GM18502 (cell line): Measurements from ENCODE around the gene ALPI.

Source experiments
- ATAC-seq: cut with Tn5 transposase; IDR thresholded peaks from one replicate; pipeline ENCODE4 v1.9.1; 2021; ENCODE audit warnings: mild to moderate bottlenecking; ENCODE audit not compliant: unreplicated experiment, poor library complexity

The ALPI gene

GRCh38 chr2:232493701-232494474 is 37.9 kb downstream of the ALPI start:
- ATAC-seq, result no peak

DNA sequence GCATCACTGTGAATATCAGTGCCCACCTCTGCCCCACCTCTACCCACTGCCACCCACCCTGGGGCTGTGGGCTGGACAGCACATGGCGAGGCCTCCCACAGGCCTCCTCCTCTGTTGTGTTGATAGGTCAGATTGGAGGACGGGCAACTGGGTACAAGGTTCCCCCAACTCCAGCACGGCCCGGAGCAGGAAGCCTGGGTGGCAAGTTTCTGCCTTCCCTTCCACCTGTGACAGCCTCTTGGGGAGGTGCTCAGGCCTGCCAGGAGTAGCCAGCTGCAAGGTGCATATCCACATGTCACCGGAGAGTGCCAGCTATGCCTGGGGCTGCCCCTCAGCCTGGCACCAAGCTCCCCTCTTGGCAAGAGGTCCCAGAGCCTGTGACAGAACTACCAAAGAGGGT is 38.6 kb downstream of the ALPI start:
- no peak for ATAC-seq

DNA sequence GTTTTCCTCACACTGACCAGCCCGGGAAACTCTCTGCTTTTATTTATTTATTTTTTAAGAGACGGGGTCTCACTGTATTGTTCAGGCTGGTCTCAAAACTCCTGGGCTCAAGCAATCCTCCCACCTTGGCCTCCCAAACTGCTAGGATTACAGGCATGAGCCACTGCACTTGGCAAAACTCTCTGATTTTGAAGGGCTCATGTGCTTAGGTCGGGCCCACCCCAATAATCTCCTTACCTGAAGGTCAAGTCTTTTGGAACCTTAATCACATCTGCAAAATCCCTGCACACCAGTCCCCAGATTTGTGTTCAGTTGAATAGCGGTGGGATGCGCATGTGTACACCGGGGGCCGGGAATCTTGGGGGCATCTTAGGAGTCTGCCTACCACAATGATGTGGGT is 39.3 kb downstream of the ALPI start:
- ATAC-seq, result no peak

GRCh38 chr2:232496501-232497270 is 40.7 kb downstream of the ALPI start:
- no peak for ATAC-seq

DNA sequence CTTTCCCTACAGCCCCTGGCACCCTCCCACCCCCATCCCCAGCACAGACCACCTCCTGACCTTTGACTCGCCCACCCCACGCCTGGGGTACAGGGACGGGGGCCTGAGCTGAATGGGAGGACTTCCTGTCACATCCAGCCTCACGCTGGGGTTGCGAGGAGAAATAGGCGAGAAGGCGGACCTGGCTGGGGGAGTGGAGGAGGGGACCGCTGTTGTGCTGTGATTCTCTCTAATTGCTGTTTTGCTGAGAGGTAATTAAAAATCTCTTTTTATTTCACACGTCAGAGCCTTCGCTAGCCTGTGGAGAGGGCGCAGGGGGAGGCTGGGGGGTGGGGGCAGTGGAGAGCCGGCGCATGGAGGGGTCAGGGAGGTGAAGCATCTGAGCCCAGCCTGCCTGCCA is 41.4 kb downstream of the ALPI start:
- no peak for ATAC-seq

DNA sequence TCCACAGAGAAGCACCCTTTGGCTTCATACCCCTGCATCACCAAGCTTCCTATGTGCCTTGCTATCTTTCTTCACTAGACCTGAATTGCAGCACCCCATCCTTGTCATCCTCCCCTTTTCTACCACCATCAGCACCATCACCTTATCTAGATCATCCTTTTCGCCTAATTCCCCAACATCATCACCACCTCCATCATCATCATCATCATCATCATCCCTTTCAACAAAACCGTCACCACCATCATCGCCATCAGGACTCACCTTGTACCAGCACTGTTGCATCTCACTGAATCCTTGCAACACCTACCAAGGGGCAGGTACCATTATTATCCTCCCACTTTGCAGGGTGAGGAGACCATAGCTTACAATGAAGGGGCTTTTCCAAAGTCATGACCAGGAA is 42.5 kb downstream of the ALPI start:
- ATAC-seq, result no peak

DNA sequence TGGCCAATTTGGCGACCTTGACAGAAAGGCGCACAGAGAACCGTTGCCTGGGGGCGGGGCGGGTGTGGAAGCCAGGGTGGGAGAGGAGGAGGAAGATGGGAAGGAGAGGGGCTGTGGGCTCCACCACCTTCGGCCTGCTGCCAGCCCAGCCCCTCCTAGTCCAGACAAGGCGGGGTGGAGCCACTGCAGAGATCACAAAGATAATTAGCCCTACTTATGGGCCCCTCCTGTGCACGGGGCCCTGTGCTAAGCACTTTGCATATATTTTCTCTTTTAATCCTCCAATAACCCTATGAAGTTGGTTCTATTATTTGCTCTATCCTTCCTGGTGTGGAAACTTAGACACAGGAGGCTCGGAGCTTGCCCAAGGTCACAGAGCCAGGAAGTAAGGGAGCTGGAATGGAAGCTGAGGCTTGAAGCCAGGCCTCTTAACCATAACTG is 45.4 kb downstream of the ALPI start:
- ATAC-seq, result no peak

DNA sequence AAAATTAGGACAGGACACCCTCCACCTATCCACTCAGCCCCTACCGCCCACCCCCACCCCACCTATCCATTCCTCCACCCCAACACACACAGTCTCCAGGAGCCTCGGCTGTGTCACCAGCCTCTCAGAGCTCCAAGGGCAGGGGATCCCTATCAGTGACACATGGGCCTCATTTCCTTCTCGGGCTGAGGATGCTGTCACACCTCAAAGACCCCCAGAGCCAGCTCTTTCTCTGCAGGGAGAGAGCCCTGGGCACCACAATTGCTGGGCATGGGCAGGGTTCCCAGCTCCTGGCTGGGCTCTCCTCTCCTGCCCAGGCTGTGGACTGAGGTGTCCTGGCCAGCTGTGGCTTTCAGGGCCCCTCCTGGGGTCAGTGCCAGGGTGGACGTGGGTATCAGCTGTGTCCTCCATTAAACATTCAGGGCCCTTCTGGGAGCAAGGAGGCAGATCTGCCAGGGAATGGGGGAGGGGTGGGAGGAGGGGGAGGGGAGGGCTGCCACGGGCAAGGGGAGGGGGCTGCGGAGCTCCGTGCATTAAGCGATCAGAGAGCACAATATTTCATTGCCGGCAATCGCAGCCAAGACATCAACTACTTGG is 45.9 kb downstream of the ALPI start:
- ATAC-seq, result no peak

DNA sequence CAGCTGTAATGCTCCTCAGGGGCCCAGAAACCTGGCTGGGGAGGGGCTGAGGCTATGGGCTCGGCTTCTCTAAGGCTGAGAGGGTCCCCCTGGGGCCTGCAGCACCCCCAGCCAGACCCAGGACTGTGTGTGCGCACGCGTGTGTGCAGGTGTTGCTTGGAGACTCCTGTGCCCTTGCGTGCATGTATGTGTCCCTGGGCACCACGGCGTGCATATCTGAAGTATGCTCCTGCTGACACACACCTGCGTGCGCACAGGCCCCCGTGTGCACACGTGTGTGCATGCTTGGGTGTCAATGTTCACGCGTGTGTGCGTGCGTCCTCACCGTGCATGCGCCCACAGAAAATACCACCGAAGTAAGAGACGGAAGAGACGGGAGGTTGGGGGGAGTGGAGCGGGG is 46.6 kb downstream of the ALPI start:
- ATAC-seq, result no peak

DNA sequence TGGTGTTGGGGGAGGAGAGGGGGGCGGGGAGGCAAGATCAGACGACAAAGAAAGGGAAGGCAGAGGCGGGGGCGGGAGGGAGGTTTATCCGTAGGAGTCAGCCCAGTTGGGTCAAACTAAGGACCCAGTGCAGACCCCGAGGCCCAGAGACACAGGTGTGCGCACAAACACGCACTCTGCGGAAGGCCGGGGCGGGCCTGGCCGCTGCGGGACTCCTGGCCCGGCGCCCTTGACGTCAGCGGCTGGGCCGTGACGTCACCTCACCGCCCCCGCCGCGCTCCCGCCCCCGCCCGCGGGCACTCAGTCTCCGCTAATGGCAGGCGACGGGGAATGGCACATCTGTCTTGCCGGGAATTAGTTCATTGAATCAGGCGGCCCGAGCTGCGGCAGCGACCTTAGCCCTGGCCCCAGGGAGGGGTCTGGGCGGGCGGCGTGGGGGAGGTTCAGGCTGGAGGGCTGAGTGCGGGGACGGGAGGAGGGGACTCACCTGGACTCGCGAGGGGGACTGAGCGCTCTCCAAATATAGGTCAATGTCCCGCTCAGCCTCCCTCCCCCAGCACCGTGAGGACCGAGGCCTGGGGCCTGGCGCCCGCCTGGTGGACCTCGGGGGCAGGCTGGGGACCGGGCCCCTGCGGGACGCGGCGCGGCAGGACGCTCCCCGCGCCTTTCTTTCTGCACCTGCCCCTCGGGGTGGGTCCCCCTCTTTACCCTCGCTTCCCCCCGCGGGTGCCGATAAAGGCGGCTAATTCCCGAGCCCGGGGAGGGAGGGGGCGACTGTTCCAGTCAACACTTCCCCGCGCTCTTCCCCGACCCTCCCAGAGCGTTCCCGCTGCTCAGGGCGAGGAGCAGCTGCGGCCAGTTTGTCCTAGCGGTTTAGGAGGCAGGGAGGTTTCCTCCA is 47.2 kb downstream of the ALPI start:
- ATAC-seq, result no peak

- no peak for ATAC-seq
Measured at GRCh38 chr2:232503809-232504323, 47.9 kb downstream of the ALPI start.

- no peak for ATAC-seq
Measured at GRCh38 chr2:232504438-232504837, 48.5 kb downstream of the ALPI start.

GRCh38 chr2:232505856-232506255 is 49.9 kb downstream of the ALPI start:
- no peak for ATAC-seq

DNA sequence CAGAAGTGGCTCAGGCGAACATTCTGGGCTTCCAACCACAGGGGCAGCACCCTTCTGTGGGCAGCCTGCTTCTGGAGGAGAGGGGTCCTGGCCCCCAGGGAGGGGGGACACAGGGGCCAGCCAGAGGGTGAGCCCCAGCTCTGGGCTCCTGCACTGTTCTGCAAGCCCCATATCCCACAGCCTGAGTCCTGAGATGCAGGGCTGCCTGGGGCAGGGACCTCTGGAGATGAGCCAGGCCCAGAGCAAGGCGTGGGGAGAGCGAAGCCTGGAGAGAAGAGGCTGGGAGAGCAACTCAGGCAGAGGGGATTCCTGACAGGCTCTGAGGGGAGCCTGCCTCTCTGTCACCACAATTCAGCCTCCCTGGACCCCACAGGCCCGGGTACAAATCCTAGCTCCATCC is 50.8 kb downstream of the ALPI start:
- ATAC-seq, result no peak

DNA sequence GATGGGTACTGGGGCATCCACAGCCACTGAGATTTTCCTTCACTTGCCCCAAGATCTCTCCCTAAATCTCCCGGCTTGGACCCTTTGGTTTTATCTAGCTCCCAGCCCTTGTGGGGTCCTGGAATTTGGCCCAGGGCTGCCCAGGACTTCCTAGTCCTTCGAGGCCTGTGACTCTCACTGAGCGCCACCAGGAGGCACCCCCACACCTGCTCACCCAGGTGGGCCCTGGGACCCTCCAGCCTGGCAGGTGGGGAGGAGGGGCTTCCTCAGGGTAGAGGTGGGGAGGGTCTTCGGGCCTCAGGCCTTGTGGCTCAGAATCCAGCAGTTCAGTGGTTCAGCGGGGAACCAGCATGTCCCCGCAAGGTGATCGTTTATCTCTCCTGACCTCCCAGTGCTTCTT is 52.3 kb downstream of the ALPI start:
- no peak for ATAC-seq
